H9 (cell line): Measurements from ENCODE around the gene APP. TPM values are rescaled to one million over a fixed set of nuclear protein-coding genes. Genes with fewer than 3 reads are reported as not detected.

Experiments used
- DNase-seq: peaks from one replicate; pipeline ENCODE4 v3.0.0-alpha.2; 2017
- H2AFZ ChIP-seq: one replicate; pipeline ENCODE4 v1.6.1; 2013; ENCODE audit warnings: mild to moderate bottlenecking, low read length, control low read depth, moderate library complexity
- H2AK5ac ChIP-seq: 2 replicates; pipeline ENCODE4 v1.6.1; 2013; ENCODE audit warnings: low read length, control low read depth, mixed read lengths; ENCODE audit not compliant: insufficient read length
- H2BK120ac ChIP-seq: one replicate; pipeline ENCODE4 v1.6.1; 2013; ENCODE audit warnings: low read depth, mild to moderate bottlenecking, low read length, control low read depth, inconsistent platforms; ENCODE audit not compliant: poor library complexity, severe bottlenecking
- H2BK12ac ChIP-seq: 2 replicates; pipeline ENCODE4 v1.6.1; 2013; ENCODE audit warnings: low read length, control low read depth, mixed read lengths, low read depth; ENCODE audit not compliant: insufficient read length
- H2BK15ac ChIP-seq: 2 replicates; pipeline ENCODE4 v1.6.1; 2013; ENCODE audit warnings: low read depth, low read length, control low read depth
- H2BK20ac ChIP-seq: one replicate; pipeline ENCODE4 v1.6.1; 2013; ENCODE audit warnings: low read depth, mild to moderate bottlenecking, low read length, control low read depth, inconsistent platforms; ENCODE audit not compliant: poor library complexity, severe bottlenecking
- H2BK5ac ChIP-seq: 2 replicates; pipeline ENCODE4 v1.6.1; 2013; ENCODE audit warnings: low read length, control low read depth, mixed read lengths; ENCODE audit not compliant: insufficient read length
- H3K14ac ChIP-seq: 2 replicates; pipeline ENCODE4 v1.6.1; 2013; ENCODE audit warnings: low read length, control low read depth; ENCODE audit not compliant: insufficient read depth
- H3K18ac ChIP-seq: 2 replicates; pipeline ENCODE4 v1.6.1; 2013; ENCODE audit warnings: low read depth, mild to moderate bottlenecking, mixed read lengths, low read length, control low read depth; ENCODE audit not compliant: insufficient read length
- H3K23ac ChIP-seq: 2 replicates; pipeline ENCODE4 v1.6.1; 2013; ENCODE audit warnings: low read length, control low read depth, mixed read lengths, low read depth; ENCODE audit not compliant: insufficient read length
- H3K23me2 ChIP-seq: 2 replicates; pipeline ENCODE4 v1.6.1; 2013; ENCODE audit warnings: low read depth, mild to moderate bottlenecking, mixed read lengths, low read length, control low read depth; ENCODE audit not compliant: insufficient read length, poor library complexity, severe bottlenecking
- H3K27ac ChIP-seq: 2 replicates; pipeline ENCODE4 v1.5.1; 2013; ENCODE audit warnings: low read length, control low read depth, mixed read lengths, low read depth; ENCODE audit not compliant: insufficient read length
- H3K27me3 ChIP-seq: 2 replicates; pipeline ENCODE4 v1.6.1; 2013; ENCODE audit warnings: low read length, control low read depth, inconsistent platforms; ENCODE audit not compliant: insufficient read depth
- H3K4ac ChIP-seq: 2 replicates; pipeline ENCODE4 v1.6.1; 2013; ENCODE audit warnings: low read depth, mild to moderate bottlenecking, control low read depth, inconsistent platforms, low read length, moderate library complexity
- H3K4me1 ChIP-seq: 2 replicates; pipeline ENCODE4 v1.6.1; 2013; ENCODE audit warnings: low read length, control low read depth, inconsistent platforms; ENCODE audit not compliant: insufficient read depth
- H3K4me2 ChIP-seq: 2 replicates; pipeline ENCODE4 v1.6.1; 2013; ENCODE audit warnings: low read length, control low read depth, mixed read lengths; ENCODE audit not compliant: insufficient read length, insufficient read depth
- H3K56ac ChIP-seq: 2 replicates; pipeline ENCODE4 v1.6.1; 2013; ENCODE audit warnings: low read depth, mild to moderate bottlenecking, mixed read lengths, low read length, control low read depth; ENCODE audit not compliant: insufficient read length
- H3K79me1 ChIP-seq: 2 replicates; pipeline ENCODE4 v1.6.1; 2013; ENCODE audit warnings: low read depth, mild to moderate bottlenecking, moderate library complexity, low read length, control low read depth, inconsistent platforms; ENCODE audit not compliant: insufficient read depth, poor library complexity, severe bottlenecking
- H3K79me2 ChIP-seq: 2 replicates; pipeline ENCODE4 v1.6.1; 2013; ENCODE audit warnings: low read length, control low read depth, inconsistent platforms; ENCODE audit not compliant: insufficient read depth
- H3K9ac ChIP-seq: 2 replicates; pipeline ENCODE4 v1.6.1; 2013; ENCODE audit warnings: low read length, control low read depth, mixed read lengths; ENCODE audit not compliant: insufficient read length; ENCODE audit errors: extremely low read depth
- H3K9me3 ChIP-seq: one replicate; pipeline ENCODE4 v1.6.1; 2013; ENCODE audit warnings: low read depth, low read length, inconsistent platforms; ENCODE audit not compliant: control insufficient read depth
- H3T11ph ChIP-seq: one replicate; pipeline ENCODE4 v1.6.1; 2013; ENCODE audit warnings: mild to moderate bottlenecking, low read length, control low read depth, inconsistent platforms
- H4K20me1 ChIP-seq: one replicate; pipeline ENCODE4 v1.6.1; 2013; ENCODE audit not compliant: control insufficient read depth, insufficient read length, insufficient read depth
- H4K5ac ChIP-seq: 2 replicates; pipeline ENCODE4 v1.6.1; 2013; ENCODE audit warnings: low read depth, mild to moderate bottlenecking, mixed read lengths, low read length, control low read depth; ENCODE audit not compliant: insufficient read length
- H4K8ac ChIP-seq: replicated peaks from 2 replicates; pipeline ENCODE4 v1.6.1; 2013; ENCODE audit warnings: low read length, control low read depth, mixed read lengths, low read depth; ENCODE audit not compliant: insufficient read length
- H4K91ac ChIP-seq: 2 replicates; pipeline ENCODE4 v1.6.1; 2013; ENCODE audit warnings: low read depth, mild to moderate bottlenecking, moderate library complexity, mixed read lengths, low read length, control low read depth; ENCODE audit not compliant: insufficient read length
- H3K27ac Mint-ChIP-seq, 3 experiments: 2 replicates in 2 of 3; 3 replicates in 1 of 3; pipeline ENCODE4 v1.8.0; 2020 to 2021; ENCODE audit warnings: mixed read lengths in 3 of 3, mild to moderate bottlenecking in 1 of 3, moderate library complexity in 1 of 3
- H3K27me3 Mint-ChIP-seq: 2 replicates; pipeline ENCODE4 v1.8.0; 2021; ENCODE audit warnings: low read depth, mild to moderate bottlenecking, moderate library complexity, mixed read lengths
- H3K36me3 Mint-ChIP-seq, 3 experiments: 2 replicates in 2 of 3; 3 replicates in 1 of 3; pipeline ENCODE4 v1.8.0; 2020 to 2021; ENCODE audit warnings: low read depth in 3 of 3, mixed read lengths in 3 of 3; ENCODE audit not compliant: insufficient read depth in 1 of 3
- H3K4me1 Mint-ChIP-seq, 2 experiments: 2 replicates each; pipeline ENCODE4 v1.8.0; 2020; ENCODE audit warnings: mixed read lengths in 2 of 2
- H3K4me3 Mint-ChIP-seq, 2 experiments: 2 replicates in 1 of 2; 3 replicates in 1 of 2; pipeline ENCODE4 v1.8.0; 2020 to 2021; ENCODE audit warnings: mild to moderate bottlenecking in 2 of 2, mixed read lengths in 2 of 2, moderate library complexity in 1 of 2
- H3K9me3 Mint-ChIP-seq, 2 experiments: 2 replicates in 1 of 2; 3 replicates in 1 of 2; pipeline ENCODE4 v1.8.0; 2020; ENCODE audit warnings: mild to moderate bottlenecking in 2 of 2, mixed read lengths in 2 of 2, moderate library complexity in 1 of 2
- CTCF ChIP-seq: fragments of 200-600 bp; sonication (generic); conservative IDR thresholded peaks from 3 replicates; pipeline ENCODE4 v1.8.0; 2021; ENCODE audit warnings: antibody characterized with exemption, mild to moderate bottlenecking
- WGBS: extraction: QIAGEN DNeasy Blood & Tissue Kit; methylation state at CpG from one replicate; pipeline ENCODE4 v1.1.7; 2013; ENCODE audit warnings: missing lambda C conversion rate, low lambda C conversion rate, mixed read lengths; ENCODE audit not compliant: insufficient read length; ENCODE audit errors: extremely low coverage; 5-methylcytosine and 5-hydroxymethylcytosine counted together
- total RNA-seq: library from RNA; stranded (reverse); gene quantifications from 2 replicates; pipeline ENCODE4 v1.2.1, GENCODE V29; 2021

APP gene
- total RNA-seq, 1 experiment from 2014 or later: 380 TPM

- H3K9me3 ChIP-seq: no peaks in the 10 kb centered on the region
- no peak for DNase-seq
- H2BK120ac ChIP-seq: no peak overlapping the region
- peaks cover 40 to 51% of the 10 kb centered on the region in 2 experiments for H3K4me1 Mint-ChIP-seq
- no peak overlapping the region for H3K4ac ChIP-seq
- no peaks in the 10 kb centered on the region for H3K27me3 Mint-ChIP-seq
- no peak overlapping the region for H3K23ac ChIP-seq
- H2BK12ac ChIP-seq: no peak overlapping the region
- no peak overlapping the region for H4K8ac ChIP-seq
- no peak overlapping the region for H3K18ac ChIP-seq
- no peak for TF ChIP-seq CTCF
- no peak overlapping the region for H3K27ac ChIP-seq
- H2BK20ac ChIP-seq: no peak overlapping the region
- no peaks in the 10 kb centered on the region for H3K27me3 ChIP-seq
- H3K36me3 Mint-ChIP-seq: peaks cover 18 to 33% (median 20%) of the 10 kb centered on the region in 3 experiments; a peak in 6 of 7 replicates
- no peaks in the 10 kb centered on the region for H4K20me1 ChIP-seq
- H3K9ac ChIP-seq: no peak overlapping the region
- no peak overlapping the region for H4K91ac ChIP-seq
- H3K4me1 ChIP-seq: no peaks in the 10 kb centered on the region; the same call in 1 of the 2 replicates
- no peaks in the 10 kb centered on the region for H3K9me3 Mint-ChIP-seq
- H3K23me2 ChIP-seq: no peaks in the 10 kb centered on the region
- no peak overlapping the region for H3K4me3 Mint-ChIP-seq
- WGBS: no CpG with 5 or more reads among the region's 5 CpGs
- no peak overlapping the region for H2BK15ac ChIP-seq
- H2AFZ ChIP-seq: no peak overlapping the region
- no peak overlapping the region for H2BK5ac ChIP-seq
- no peaks in the 10 kb centered on the region for H3K79me1 ChIP-seq
- no peak overlapping the region for H2AK5ac ChIP-seq
- no peak overlapping the region for H3K14ac ChIP-seq
- H3K56ac ChIP-seq: no peak overlapping the region
- H3K4me2 ChIP-seq: no peak overlapping the region
- H3T11ph ChIP-seq: no peak overlapping the region
- no peaks in the 10 kb centered on the region for H3K79me2 ChIP-seq
- H4K5ac ChIP-seq: no peak overlapping the region
- peak overlapping the region in 1 of 3 experiments; percentile 40; a peak in 1 of 7 replicates for H3K27ac Mint-ChIP-seq
Measured at GRCh38 chr21:25964926-25965325, 205.6 kb downstream of the APP start.
